ENCODE measurements around the gene MRPL40. TPM values are rescaled to one million over a fixed set of nuclear protein-coding genes. Genes with fewer than 3 reads are reported as not detected.

The MRPL40 gene
- total RNA-seq, 2 donors from 2014 or later, result 16.1 to 24.7 TPM

DNA sequence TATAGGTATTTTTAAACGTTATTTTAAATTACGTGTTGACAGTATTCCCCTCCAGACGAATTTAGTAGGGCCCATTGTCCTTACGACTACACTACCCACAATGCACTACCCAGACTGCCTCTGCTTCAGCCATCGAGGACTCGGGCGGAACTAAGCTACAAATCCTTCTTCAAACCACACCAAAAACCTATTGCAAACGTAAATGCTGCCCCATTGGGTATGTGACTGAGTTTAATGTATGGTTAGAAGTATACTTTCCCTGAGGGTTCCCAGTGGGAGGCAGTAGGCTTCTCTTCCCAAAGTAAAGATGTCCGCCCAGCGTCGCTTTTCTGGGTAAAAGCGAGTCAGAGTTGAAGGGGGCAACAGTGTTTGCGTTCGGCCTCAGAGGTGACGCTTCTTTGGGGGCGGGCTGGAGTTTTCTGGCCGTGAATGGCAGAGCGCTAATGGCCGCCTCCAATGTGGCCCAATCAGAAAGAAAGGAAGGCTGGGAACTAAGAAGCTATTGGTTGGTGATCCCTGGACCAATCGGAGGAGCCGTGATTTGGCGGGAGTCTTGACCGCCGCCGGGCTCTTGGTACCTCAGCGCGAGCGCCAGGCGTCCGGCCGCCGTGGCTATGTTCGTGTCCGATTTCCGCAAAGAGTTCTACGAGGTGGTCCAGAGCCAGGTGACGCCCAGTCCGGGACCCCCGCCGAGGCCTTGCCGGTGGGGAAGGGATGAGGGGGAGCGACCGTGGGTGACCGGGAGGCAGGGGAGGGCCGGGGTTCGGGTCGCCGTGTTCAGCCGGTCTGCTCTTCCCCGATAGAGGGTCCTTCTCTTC lies 47.2 kb downstream of the MRPL40 start, which contains the start of gene CDC45:
Gene CDC45 (plus strand): TSS at position 566 of the 818 bp plus-strand sequence. CDS start 49 bp downstream, at position 615.
- no peaks in the 10 kb centered on the region for H3K36me3 ChIP-seq
- peak within 1 kb of the TSS; percentile 81 for H3K4me3 ChIP-seq
- H3K9ac ChIP-seq (ENCODE audit: low read depth in 2 of 2, low read length in 2 of 2), result peak within 1 kb of the TSS; percentile 80 to 93
- no peaks in the 10 kb centered on the region for H3K9me3 ChIP-seq
- peaks cover 11% of the 10 kb centered on the region for H3K4me1 ChIP-seq
- intact Hi-C loops (cut with DNase I), result loop anchor here (10.0 kb wide), 1 partner anchor 295 kb away; no protein-coding TSS in a partner anchor
- H3K27me3 ChIP-seq, result no peaks in the 10 kb centered on the region
- DNase-seq, result peak; percentile 96
- no peak for TF ChIP-seq CTCF (IDR thresholded peaks at IDR 0.05)
- H3K27ac ChIP-seq, result peak within 1 kb of the TSS; percentile 91

DNA sequence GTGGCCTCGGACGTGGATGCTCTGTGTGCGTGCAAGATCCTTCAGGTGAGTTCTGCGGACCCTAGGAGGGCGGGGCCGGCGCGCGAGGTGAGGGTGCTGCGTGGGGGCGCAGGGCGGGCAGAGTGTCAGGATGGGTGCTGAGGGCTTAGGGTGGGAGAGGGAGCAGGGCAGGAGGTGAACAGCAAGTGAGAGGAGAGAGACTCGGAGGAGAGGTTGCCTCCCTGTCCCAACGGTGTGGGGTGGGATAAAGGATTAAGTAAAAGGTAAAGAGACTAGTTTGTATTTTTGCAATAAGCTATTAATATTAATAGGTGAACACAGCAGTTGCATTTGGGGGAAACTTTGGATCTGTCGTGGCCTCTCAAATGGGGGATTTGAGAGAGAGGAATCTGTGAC lies 47.8 kb downstream of the MRPL40 start:
- Histone ChIP-seq H3K9ac (ENCODE audit: low read depth in 2 of 2, low read length in 2 of 2) (peak overlapping the region in 1 of 2 donors; percentile 41), H3K4me1 (peaks cover 11% of the 10 kb centered on the region), H3K4me3 (peak overlapping the region; percentile 81), H3K36me3 (no peaks in the 10 kb centered on the region), H3K9me3 (no peaks in the 10 kb centered on the region), H3K27me3 (no peaks in the 10 kb centered on the region), H3K27ac (no peak overlapping the region)
- intact Hi-C loops (cut with DNase I), result no loop called here
- DNase-seq, result no peak
- no peak for TF ChIP-seq CTCF (IDR thresholded peaks at IDR 0.05)

DNA sequence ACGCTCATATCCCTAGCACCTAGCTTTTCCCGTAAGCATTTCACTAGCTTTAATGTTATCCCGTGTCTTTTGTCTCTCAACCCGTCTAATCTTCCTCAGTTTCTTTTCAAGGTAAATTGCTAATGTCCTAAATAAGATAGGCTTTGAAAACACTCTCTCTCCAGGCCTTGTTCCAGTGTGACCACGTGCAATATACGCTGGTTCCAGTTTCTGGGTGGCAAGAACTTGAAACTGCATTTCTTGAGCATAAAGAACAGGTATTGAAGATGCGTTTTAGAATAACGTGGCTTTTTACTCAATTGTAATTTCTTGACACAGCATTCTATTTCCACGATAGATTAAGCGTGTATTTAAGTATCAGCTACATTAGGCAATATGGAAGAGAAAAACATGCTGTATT lies 48.4 kb downstream of the MRPL40 start:
- Histone ChIP-seq H3K27ac (no peak overlapping the region), H3K4me3 (no peak overlapping the region), H3K27me3 (no peaks in the 10 kb centered on the region), H3K9ac (ENCODE audit: low read depth in 2 of 2, low read length in 2 of 2) (no peak overlapping the region), H3K36me3 (no peaks in the 10 kb centered on the region), H3K4me1 (peaks cover 11% of the 10 kb centered on the region), H3K9me3 (no peaks in the 10 kb centered on the region)
- intact Hi-C loops (cut with DNase I), result no loop called here
- TF ChIP-seq CTCF (IDR thresholded peaks at IDR 0.05), result no peak
- DNase-seq, result no peak

GRCh38 chr22:19482297-19482696 lies 50.0 kb downstream of the MRPL40 start:
- no peak overlapping the region for H3K9ac ChIP-seq (ENCODE audit: low read depth in 2 of 2, low read length in 2 of 2)
- H3K27me3 ChIP-seq, result no peaks in the 10 kb centered on the region
- peaks cover 6% of the 10 kb centered on the region for H3K4me1 ChIP-seq
- no peak overlapping the region for H3K27ac ChIP-seq
- no peak overlapping the region for H3K4me3 ChIP-seq
- H3K9me3 ChIP-seq, result no peaks in the 10 kb centered on the region
- TF ChIP-seq CTCF (IDR thresholded peaks at IDR 0.05), result no peak
- no peak for DNase-seq
- intact Hi-C loops (cut with DNase I), result no loop called here
- no peaks in the 10 kb centered on the region for H3K36me3 ChIP-seq

DNA sequence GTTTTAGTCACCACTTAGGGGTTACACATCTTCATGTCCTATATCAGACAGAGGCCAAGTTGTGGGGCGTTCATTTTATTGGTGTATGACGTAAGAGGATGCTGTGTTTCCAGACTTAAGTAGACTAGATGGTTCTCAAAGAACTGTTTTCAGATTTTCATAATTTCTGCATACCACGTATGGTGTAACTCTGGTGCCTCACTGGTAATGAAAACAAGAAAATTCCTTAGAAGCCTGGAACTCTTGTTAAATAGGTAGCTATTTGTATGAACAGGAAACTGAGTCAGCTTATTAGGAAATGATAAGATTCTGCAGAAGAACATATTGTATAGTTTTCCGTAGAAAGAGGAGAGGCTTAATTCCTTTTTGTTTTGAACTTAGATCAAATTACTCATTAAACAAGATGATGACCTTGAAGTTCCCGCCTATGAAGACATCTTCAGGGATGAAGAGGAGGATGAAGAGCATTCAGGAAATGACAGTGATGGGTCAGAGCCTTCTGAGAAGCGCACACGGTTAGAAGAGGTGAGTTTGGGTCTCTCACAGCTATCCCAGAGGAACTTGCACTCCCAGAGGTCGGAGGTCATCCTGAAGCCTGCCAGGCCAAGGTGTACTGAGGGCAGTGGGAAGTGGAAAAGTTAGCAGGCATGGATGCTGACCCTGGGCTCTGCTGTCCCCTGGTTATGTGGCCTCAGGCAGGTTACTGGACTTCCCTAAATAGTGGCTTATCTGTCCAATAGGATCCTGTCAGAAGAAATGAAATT lies 51.3 kb downstream of the MRPL40 start:
- TF ChIP-seq CTCF (IDR thresholded peaks at IDR 0.05), result no peak
- Histone ChIP-seq H3K4me1 (peaks cover 5% of the 10 kb centered on the region), H3K27ac (no peak overlapping the region), H3K27me3 (no peaks in the 10 kb centered on the region), H3K9me3 (no peaks in the 10 kb centered on the region), H3K36me3 (no peaks in the 10 kb centered on the region), H3K9ac (ENCODE audit: low read depth in 2 of 2, low read length in 2 of 2) (no peak overlapping the region), H3K4me3 (no peak overlapping the region)
- no peak for DNase-seq
- intact Hi-C loops (cut with DNase I), result no loop called here

Other genes with a start within 250 kb of the MRPL40 start
- gene CLTCL1, start 140.8 kb upstream of the MRPL40 start, total RNA-seq, result 1 to 10 TPM; 3.4 to 3.5 TPM
- 10 to 100 TPM; 22.3 to 41.5 TPM for gene HIRA, start 812 bp upstream of the MRPL40 start, total RNA-seq
- gene C22orf39, start 15.2 kb downstream of the MRPL40 start, total RNA-seq, result 10 to 100 TPM; 21.6 to 21.8 TPM
- 10 to 100 TPM; 45.7 to 73.6 TPM for gene UFD1, start 46.6 kb downstream of the MRPL40 start, total RNA-seq
- 10 to 100 TPM in 1 of 2 donors, 1 to 10 TPM in 1; 5.1 to 35.9 TPM for gene CDC45, start 47.4 kb downstream of the MRPL40 start, total RNA-seq
- 10 to 100 TPM; 10.4 to 31.0 TPM for gene CLDN5, start 91.9 kb downstream of the MRPL40 start, total RNA-seq